ENCODE measurements around the gene COX6B2.

Gene COX6B2

GRCh38 chr19:55362174-55362989 is 7.9 kb upstream of the COX6B2 start:
- DNase-seq, result no peak

GRCh38 chr19:55360902-55361301 is 6.4 kb upstream of the COX6B2 start:
- no peak for DNase-seq

GRCh38 chr19:55358943-55359908 is 4.7 kb upstream of the COX6B2 start:
- no peak for DNase-seq

GRCh38 chr19:55358493-55358892 is 4.0 kb upstream of the COX6B2 start:
- no peak for DNase-seq

GRCh38 chr19:55355213-55355821 is 798 bp upstream of the COX6B2 start:
- DNase-seq, result no peak

- no peak for DNase-seq
Measured at GRCh38 chr19:55353803-55354697, 469 bp downstream of the COX6B2 start.

- DNase-seq, result no peak
Measured at GRCh38 chr19:55353356-55353802, 1.1 kb downstream of the COX6B2 start.

GRCh38 chr19:55352549-55353145 is 1.9 kb downstream of the COX6B2 start:
- no peak for DNase-seq

- DNase-seq, result no peak
Measured at GRCh38 chr19:55352040-55352439, 2.5 kb downstream of the COX6B2 start.

- no peak for DNase-seq
Measured at GRCh38 chr19:55350620-55351315, 3.8 kb downstream of the COX6B2 start.

- DNase-seq, result no peak
Measured at GRCh38 chr19:55348317-55349034, 6.0 kb downstream of the COX6B2 start.

- DNase-seq, result no peak
Measured at GRCh38 chr19:55347442-55348009, 7.0 kb downstream of the COX6B2 start.

GRCh38 chr19:55346725-55347441 is 7.6 kb downstream of the COX6B2 start:
- DNase-seq, result no peak

GRCh38 chr19:55345818-55346724 is 8.4 kb downstream of the COX6B2 start:
- DNase-seq, result no peak

- no peak for DNase-seq
Measured at GRCh38 chr19:55345101-55345817, 9.3 kb downstream of the COX6B2 start.

GRCh38 chr19:55344444-55344843 is 10.1 kb downstream of the COX6B2 start:
- no peak for DNase-seq
